PC-3 (cell line): ENCODE data around the gene S100A8.

Source experiments
- CTCF ChIP-seq: fragments of 300-600 bp; sonication (generic); conservative IDR thresholded peaks from 2 replicates; pipeline ENCODE4 v1.5.1; 2017; ENCODE audit warnings: antibody characterized with exemption, low read depth, mild to moderate bottlenecking, low read length
- EZH2 ChIP-seq: fragments of 300-600 bp; sonication (generic); IDR thresholded peaks from one replicate; pipeline ENCODE4 v1.6.1; 2017; ENCODE audit warnings: antibody characterized with exemption, mild to moderate bottlenecking, low read length; ENCODE audit not compliant: unreplicated experiment

DNA sequence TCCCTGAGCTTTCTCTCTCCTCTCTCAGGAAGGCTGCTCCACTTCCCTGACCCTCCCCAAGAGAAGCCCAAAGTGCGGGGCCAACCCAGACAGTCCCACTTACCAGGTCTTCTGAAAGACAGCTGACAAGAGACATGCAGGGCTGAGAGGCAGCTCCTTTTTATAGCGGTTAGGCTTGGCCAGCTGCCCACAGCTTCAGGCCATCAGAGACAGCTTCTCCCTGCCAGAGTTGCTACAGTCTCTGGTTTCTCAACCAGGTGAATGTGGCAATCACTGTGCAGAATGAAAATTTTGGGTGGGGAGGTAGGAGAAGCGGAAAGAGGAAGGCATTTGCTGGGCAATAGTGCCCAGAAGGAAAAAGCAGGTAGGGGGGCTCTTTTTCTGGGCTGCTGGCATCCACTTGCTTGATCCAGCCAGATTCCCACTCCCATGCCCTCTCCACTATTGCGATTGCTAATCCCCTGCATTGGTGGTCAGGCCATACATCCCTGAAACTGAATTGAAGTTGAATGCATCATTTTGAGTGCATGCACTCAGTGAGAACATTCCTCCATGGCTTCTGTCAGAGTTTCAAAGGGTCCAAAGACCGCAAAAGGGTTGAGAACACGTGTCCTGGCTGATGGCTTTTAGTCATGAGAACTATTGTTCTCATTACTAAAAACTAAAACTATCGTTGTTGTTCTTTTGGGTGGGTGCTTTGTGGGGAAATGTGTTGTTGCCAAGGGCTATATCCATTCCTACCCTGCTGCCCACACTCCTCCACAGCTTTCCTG lies at the start of gene S100A8:
- TF ChIP-seq CTCF (no peak), EZH2 (no peak)
